ENCODE data around the gene SPANXD.

GRCh38 chrX:141668371-141668770 is 30.2 kb downstream of the SPANXD start:
- no peak for TF ChIP-seq CTCF (conservative IDR thresholded peaks at IDR 0.05)
- TF ChIP-seq EZH2 (IDR thresholded peaks at IDR 0.05; ENCODE audit: low read depth): no peak

All from PC-9 (cell line).